ENCODE results near the gene ESPN. TPM values are rescaled to one million over a fixed set of nuclear protein-coding genes. Genes with fewer than 3 reads are reported as not detected.

Gene ESPN
- total and polyA plus RNA-seq, 2 of the 4 experiments (the other 2 are of a cell fraction) = under 0.01 to 0.02 TPM

DNA sequence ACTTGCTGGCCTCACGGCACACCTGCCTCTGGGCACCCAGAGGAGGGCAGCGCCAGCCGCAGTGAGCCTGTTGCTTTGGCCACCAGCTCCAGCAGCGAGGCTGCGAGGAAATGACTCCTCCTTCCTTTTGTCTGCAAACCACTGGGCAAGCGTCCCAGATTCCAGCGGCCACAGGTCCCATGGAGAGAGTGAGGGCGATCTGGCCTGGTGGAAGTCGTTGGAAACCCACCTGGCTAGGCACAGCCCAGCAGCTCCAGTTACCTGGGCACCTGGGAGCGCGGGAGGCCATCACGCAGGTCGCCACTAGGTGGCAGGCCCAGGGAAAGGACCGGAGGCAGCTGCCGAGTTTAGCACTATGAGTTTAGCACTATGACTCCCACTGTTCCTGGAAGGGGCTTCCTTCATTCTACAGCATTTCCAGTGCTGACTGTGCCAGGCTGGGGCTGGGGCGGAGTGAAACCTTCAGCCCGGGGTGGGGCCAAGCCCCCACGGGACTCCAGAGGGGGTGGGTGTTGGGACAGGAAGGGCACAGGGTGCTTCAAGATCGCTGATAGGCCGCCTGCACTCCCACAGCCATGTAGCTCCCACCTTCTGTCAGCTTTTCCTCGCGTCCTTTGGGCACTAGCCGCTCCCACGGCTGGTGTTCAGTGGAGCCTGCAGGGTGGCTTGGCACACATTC, 1.1 kb upstream of the ESPN start:
- ChIA-PET POLR2A (ENCODE audit: unreplicated experiment) (no interaction called here), CTCF (interaction anchor here (1.5 kb wide), 1 partner anchor 9 kb away, joined by 7 read pairs; no protein-coding TSS in a partner anchor)
- H3K9ac ChIP-seq (ENCODE audit: low read depth, low read length) = no peak overlapping the region
- no peak overlapping the region for H4K91ac ChIP-seq (ENCODE audit: insufficient read depth, low read depth, low read length)
- intact Hi-C loops (cut with micrococcal nuclease) = no loop called here
- H3K27me3 ChIP-seq (ENCODE audit: control insufficient read depth, insufficient read depth, low read length) = peaks cover 91% of the 10 kb centered on the region
- H2BK5ac ChIP-seq (ENCODE audit: low read depth, low read length, poor library complexity, severe bottlenecking) = no peak overlapping the region
- H4K8ac ChIP-seq (ENCODE audit: low read depth in 2 of 2, low read length in 2 of 2) = no peak overlapping the region
- no peak overlapping the region for H2AK5ac ChIP-seq (ENCODE audit: low read depth, low read length)
- BruUV-seq (replicated peaks) = no TSS peak
- 8% methylated on average over 11 of the region's 24 CpGs; no CpG with 5 or more reads in 1 of the 2 experiments for WGBS, 2 experiments (ENCODE audit: extremely low coverage in 2 of 2, insufficient read length in 1 of 2)
- TF ChIP-seq, protein P1, sequence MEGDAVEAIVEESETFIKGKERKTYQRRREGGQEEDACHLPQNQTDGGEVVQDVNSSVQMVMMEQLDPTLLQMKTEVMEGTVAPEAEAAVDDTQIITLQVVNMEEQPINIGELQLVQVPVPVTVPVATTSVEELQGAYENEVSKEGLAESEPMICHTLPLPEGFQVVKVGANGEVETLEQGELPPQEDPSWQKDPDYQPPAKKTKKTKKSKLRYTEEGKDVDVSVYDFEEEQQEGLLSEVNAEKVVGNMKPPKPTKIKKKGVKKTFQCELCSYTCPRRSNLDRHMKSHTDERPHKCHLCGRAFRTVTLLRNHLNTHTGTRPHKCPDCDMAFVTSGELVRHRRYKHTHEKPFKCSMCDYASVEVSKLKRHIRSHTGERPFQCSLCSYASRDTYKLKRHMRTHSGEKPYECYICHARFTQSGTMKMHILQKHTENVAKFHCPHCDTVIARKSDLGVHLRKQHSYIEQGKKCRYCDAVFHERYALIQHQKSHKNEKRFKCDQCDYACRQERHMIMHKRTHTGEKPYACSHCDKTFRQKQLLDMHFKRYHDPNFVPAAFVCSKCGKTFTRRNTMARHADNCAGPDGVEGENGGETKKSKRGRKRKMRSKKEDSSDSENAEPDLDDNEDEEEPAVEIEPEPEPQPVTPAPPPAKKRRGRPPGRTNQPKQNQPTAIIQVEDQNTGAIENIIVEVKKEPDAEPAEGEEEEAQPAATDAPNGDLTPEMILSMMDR (conservative IDR thresholded peaks at IDR 0.05; ENCODE audit: low read depth, low read length) = peak; percentile 39
- no peak for TF ChIP-seq POLR2A (IDR thresholded peaks at IDR 0.05; ENCODE audit: low read depth, low read length)
- no peak overlapping the region for H2BK120ac ChIP-seq (ENCODE audit: low read depth, low read length)
- no peak overlapping the region for H3K4ac ChIP-seq (ENCODE audit: low read depth, low read length)
- H3K4me3 ChIP-seq (ENCODE audit: insufficient read depth, low read depth, low read length) = no peak overlapping the region
- DNase-seq (no peak), ATAC-seq (ENCODE audit: low read depth) (0 out of 2 replicates have a peak, but pooled peaks have one; percentile 12)
- H3K18ac ChIP-seq (ENCODE audit: low read depth, low read length) = no peak overlapping the region
- no peaks in the 10 kb centered on the region; the same call in 1 of the 2 replicates for H3K4me1 ChIP-seq (ENCODE audit: control insufficient read depth, insufficient read depth, low read length)
- H4K5ac ChIP-seq (ENCODE audit: low read depth, low read length) = no peak overlapping the region
- peak overlapping the region; percentile 37 for H2AK9ac ChIP-seq (replicated peaks; ENCODE audit: low read depth, low read length, poor library complexity)
- dilution Hi-C loops (cut with HindIII; ENCODE audit: low sequenced_read_pairs, unreplicated experiment) = no loop called here
- no peak overlapping the region for H3K4me2 ChIP-seq (ENCODE audit: low read depth, low read length)
- H3K36me3 ChIP-seq (ENCODE audit: control insufficient read depth, insufficient read depth, low read length) = no peaks in the 10 kb centered on the region
- H3K14ac ChIP-seq (replicated peaks; ENCODE audit: low read depth, low read length) = no peak overlapping the region
- H3K9me1 ChIP-seq (ENCODE audit: insufficient read depth, low read length) = no peaks in the 10 kb centered on the region
- H4K20me1 ChIP-seq (ENCODE audit: insufficient read depth, low read length) = peaks cover 11% of the 10 kb centered on the region; the same call in 1 of the 2 replicates
- H3K9me3 ChIP-seq (ENCODE audit: control insufficient read depth, insufficient read depth, low read length) = no peaks in the 10 kb centered on the region
- no peak overlapping the region for H2BK15ac ChIP-seq (ENCODE audit: low read depth, low read length)
- no peak overlapping the region for H3K56ac ChIP-seq (ENCODE audit: extremely low read depth, insufficient read depth, low read length)
- no peak overlapping the region for H3K23ac ChIP-seq (ENCODE audit: low read depth, low read length)
- no peak overlapping the region for H2BK20ac ChIP-seq (ENCODE audit: low read depth, low read length)
- in situ Hi-C loops (cut with MboI; ENCODE audit: low sequenced_read_pairs) = no loop called here
- peak overlapping the region; percentile 52 for H2AFZ ChIP-seq (replicated peaks; ENCODE audit: low read length, poor library complexity)
- H3K79me1 ChIP-seq (ENCODE audit: low read depth in 1 of 2, low read length in 2 of 2) = no peaks in the 10 kb centered on the region
- H3K27ac ChIP-seq (ENCODE audit: insufficient read depth, low read length) = no peak overlapping the region
